PC-9 (cell line): ENCODE data around the gene INSIG2.

ENCODE experiments used
- CTCF ChIP-seq: fragments of 200-600 bp; sonication (generic); conservative IDR thresholded peaks from 2 replicates; pipeline ENCODE4 v1.6.1; 2017; ENCODE audit warnings: mixed run types, antibody characterized with exemption, mild to moderate bottlenecking, moderate library complexity
- EZH2 ChIP-seq: fragments of 200-600 bp; sonication (generic); IDR thresholded peaks from 2 replicates; pipeline ENCODE4 v1.8.0; 2017; ENCODE audit warnings: antibody characterized with exemption, low read depth

- no peak for TF ChIP-seq EZH2
- TF ChIP-seq CTCF = no peak
Observed at GRCh38 chr2:118045286-118045685, 43.0 kb upstream of the INSIG2 start.
